Measurements from ENCODE around the gene MBD3L2B. TPM values are rescaled to one million over a fixed set of nuclear protein-coding genes. Genes with fewer than 3 reads are reported as not detected.
"Not testable (repeated sequence)": the region's sequence is repeated elsewhere in the genome, so short reads cannot be mapped to it uniquely, and the experiment has no call there.

The MBD3L2B gene
- polyA plus RNA-seq, 1 donor from 2014 or later: not detected

- H3K4me3 Mint-ChIP-seq, H3K9me3 Mint-ChIP-seq, H3K4me1 Mint-ChIP-seq, H3K27me3 Mint-ChIP-seq, H3K27ac Mint-ChIP-seq, H3K36me3 Mint-ChIP-seq: not testable (repeated sequence)
Measured at GRCh38 chr19:7049021-7049420, 27.8 kb upstream of the MBD3L2B start, which contains the start of gene MBD3L2. TSS of gene MBD3L2 (plus strand) at chr19:7049321. CDS start at chr19:7049374, 53 bp downstream.

- H3K36me3 Mint-ChIP-seq: not testable (repeated sequence)
Measured at GRCh38 chr19:7041563-7041962, 20.3 kb upstream of the MBD3L2B start.

GRCh38 chr19:7040079-7040478 is 18.8 kb upstream of the MBD3L2B start, which contains the start of gene MBD3L4:
TSS of gene MBD3L4 (minus strand) at chr19:7040179. CDS start at chr19:7040144, 35 bp downstream.
- not testable (repeated sequence) for H3K27ac Mint-ChIP-seq, H3K9me3 Mint-ChIP-seq, H3K27me3 Mint-ChIP-seq, H3K36me3 Mint-ChIP-seq, H3K4me1 Mint-ChIP-seq, H3K4me3 Mint-ChIP-seq

More at GRCh38 chr19:7041563-7041962, 20.3 kb upstream of the MBD3L2B start:
- not testable (repeated sequence) for H3K9me3 Mint-ChIP-seq, H3K4me3 Mint-ChIP-seq, H3K27me3 Mint-ChIP-seq, H3K27ac Mint-ChIP-seq, H3K4me1 Mint-ChIP-seq

- H3K9me3 Mint-ChIP-seq, H3K4me3 Mint-ChIP-seq, H3K27ac Mint-ChIP-seq: not testable (repeated sequence)
Measured at GRCh38 chr19:7030278-7030677, 9.0 kb upstream of the MBD3L2B start, which contains the start of gene MBD3L5. TSS of gene MBD3L5 (plus strand) at chr19:7030578. CDS start at chr19:7030612, 34 bp downstream.

GRCh38 chr19:7028790-7029189 is 7.6 kb upstream of the MBD3L2B start:
- not testable (repeated sequence) for H3K27ac Mint-ChIP-seq, H3K4me1 Mint-ChIP-seq, H3K9me3 Mint-ChIP-seq, H3K27me3 Mint-ChIP-seq, H3K4me3 Mint-ChIP-seq, H3K36me3 Mint-ChIP-seq

More at GRCh38 chr19:7030278-7030677, 9.0 kb upstream of the MBD3L2B start, which contains the start of gene MBD3L5:
- H3K36me3 Mint-ChIP-seq, H3K4me1 Mint-ChIP-seq, H3K27me3 Mint-ChIP-seq: not testable (repeated sequence)

GRCh38 chr19:7018828-7019227 is 2.4 kb downstream of the MBD3L2B start:
- no peaks in the 10 kb centered on the region for H3K36me3 Mint-ChIP-seq
- no peaks in the 10 kb centered on the region for H3K9me3 Mint-ChIP-seq
- no peaks in the 10 kb centered on the region for H3K27me3 Mint-ChIP-seq
- H3K4me3 Mint-ChIP-seq: no peak overlapping the region
- no peak overlapping the region for H3K27ac Mint-ChIP-seq
- H3K4me1 Mint-ChIP-seq: peaks cover 0 to 2% (median 0%) of the 10 kb centered on the region in 3 donors

GRCh38 chr19:7013678-7014077 is 7.6 kb downstream of the MBD3L2B start:
- Mint-ChIP-seq H3K27ac (no peak overlapping the region), H3K4me3 (no peak overlapping the region), H3K36me3 (no peaks in the 10 kb centered on the region), H3K27me3 (no peaks in the 10 kb centered on the region), H3K9me3 (no peaks in the 10 kb centered on the region), H3K4me1 (peaks cover 0 to 5% (median 2%) of the 10 kb centered on the region in 3 donors)

GRCh38 chr19:7010722-7011593 is 10.3 kb downstream of the MBD3L2B start:
- Mint-ChIP-seq H3K27me3 (peaks cover 4% of the 10 kb centered on the region), H3K36me3 (no peaks in the 10 kb centered on the region), H3K27ac (no peak overlapping the region), H3K4me1 (peaks cover 0 to 5% (median 2%) of the 10 kb centered on the region in 3 donors), H3K9me3 (no peaks in the 10 kb centered on the region), H3K4me3 (no peak overlapping the region)

GRCh38 chr19:7007859-7008258 is 13.4 kb downstream of the MBD3L2B start:
- H3K27ac Mint-ChIP-seq: no peak overlapping the region
- H3K9me3 Mint-ChIP-seq: no peaks in the 10 kb centered on the region
- peaks cover 4% of the 10 kb centered on the region for H3K27me3 Mint-ChIP-seq
- H3K4me3 Mint-ChIP-seq: no peak overlapping the region
- H3K4me1 Mint-ChIP-seq: peaks cover 0 to 2% (median 0%) of the 10 kb centered on the region in 3 donors
- no peaks in the 10 kb centered on the region for H3K36me3 Mint-ChIP-seq

- Mint-ChIP-seq H3K4me3 (no peak overlapping the region), H3K9me3 (no peaks in the 10 kb centered on the region), H3K4me1 (peaks cover 0 to 2% (median 0%) of the 10 kb centered on the region in 3 donors), H3K36me3 (peaks cover under 1% of the 10 kb centered on the region), H3K27me3 (peaks cover 4% of the 10 kb centered on the region), H3K27ac (no peak overlapping the region)
Measured at GRCh38 chr19:7006135-7006704, 15.0 kb downstream of the MBD3L2B start.

- H3K4me3 Mint-ChIP-seq: peak overlapping the region in 1 of 4 donors; percentile 28
- H3K36me3 Mint-ChIP-seq: peaks cover 2% of the 10 kb centered on the region
- peaks cover 0 to 3% (median 0%) of the 10 kb centered on the region in 3 donors for H3K4me1 Mint-ChIP-seq
- peaks cover 0 to 1% (median 0%) of the 10 kb centered on the region in 3 donors for H3K9me3 Mint-ChIP-seq
- H3K27me3 Mint-ChIP-seq: peaks cover 7% of the 10 kb centered on the region
- H3K27ac Mint-ChIP-seq: no peak overlapping the region
Measured at GRCh38 chr19:7004313-7004931, 16.8 kb downstream of the MBD3L2B start.

- peaks cover 0 to 3% (median 0%) of the 10 kb centered on the region in 3 donors for H3K4me1 Mint-ChIP-seq
- peaks cover 6% of the 10 kb centered on the region for H3K27me3 Mint-ChIP-seq
- H3K9me3 Mint-ChIP-seq: peaks cover 0 to 1% (median 1%) of the 10 kb centered on the region in 3 donors
- peaks cover 3% of the 10 kb centered on the region for H3K36me3 Mint-ChIP-seq
- H3K27ac Mint-ChIP-seq: no peak overlapping the region
- no peak overlapping the region for H3K4me3 Mint-ChIP-seq
Measured at GRCh38 chr19:7000816-7001215, 20.4 kb downstream of the MBD3L2B start.

GRCh38 chr19:7000333-7000732 is 20.9 kb downstream of the MBD3L2B start:
- Mint-ChIP-seq H3K27me3 (peaks cover 6% of the 10 kb centered on the region), H3K4me1 (peaks cover 0 to 3% (median 0%) of the 10 kb centered on the region in 3 donors), H3K36me3 (peaks cover 3% of the 10 kb centered on the region), H3K9me3 (peaks cover 0 to 1% (median 1%) of the 10 kb centered on the region in 3 donors), H3K4me3 (no peak overlapping the region), H3K27ac (no peak overlapping the region)

GRCh38 chr19:6999933-7000332 is 21.3 kb downstream of the MBD3L2B start:
- Mint-ChIP-seq H3K9me3 (peaks cover 0 to 1% (median 1%) of the 10 kb centered on the region in 3 donors), H3K27ac (no peak overlapping the region), H3K4me3 (no peak overlapping the region), H3K27me3 (peaks cover 6% of the 10 kb centered on the region), H3K4me1 (peaks cover 0 to 3% (median 0%) of the 10 kb centered on the region in 3 donors), H3K36me3 (peaks cover 3% of the 10 kb centered on the region)
